GM12874 (cell line): ENCODE results near the gene GPR61.

Experiments used
- CTCF ChIP-seq: IDR thresholded peaks from 2 replicates; pipeline ENCODE4 v1.5.1; 2011; ENCODE audit warnings: low read depth, mild to moderate bottlenecking, control low read depth, low read length, moderate library complexity; ENCODE audit not compliant: insufficient read depth

Gene GPR61

GRCh38 chr1:109569323-109569722 is 29.7 kb downstream of the GPR61 start:
- TF ChIP-seq CTCF = no peak

GRCh38 chr1:109570414-109570813 is 30.7 kb downstream of the GPR61 start:
- TF ChIP-seq CTCF = no peak

- TF ChIP-seq CTCF = no peak
These were observed 34.1 kb downstream of the GPR61 start for GRCh38 chr1:109573785-109574184.

GRCh38 chr1:109578947-109579443 is 39.3 kb downstream of the GPR61 start:
- no peak for TF ChIP-seq CTCF

GRCh38 chr1:109579491-109579890 is 39.8 kb downstream of the GPR61 start:
- no peak for TF ChIP-seq CTCF

- TF ChIP-seq CTCF = no peak
These were observed 42.3 kb downstream of the GPR61 start for GRCh38 chr1:109582021-109582420.

GRCh38 chr1:109584766-109585165 is 45.1 kb downstream of the GPR61 start:
- no peak for TF ChIP-seq CTCF

GRCh38 chr1:109586055-109586454 is 46.4 kb downstream of the GPR61 start:
- TF ChIP-seq CTCF = no peak
